Panc1 (cell line): ENCODE results near the gene WDR1.

Source experiments
- REST ChIP-seq, 2 experiments: IDR thresholded peaks; 2 replicates each; pipeline ENCODE4 v1.6.1; 2011 to 2012; ENCODE audit warnings: low read depth in 2 of 2, control low read depth in 1 of 2, low read length in 1 of 2, mild to moderate bottlenecking in 1 of 2, moderate library complexity in 1 of 2; ENCODE audit not compliant: insufficient read depth in 1 of 2
- SIN3A ChIP-seq: IDR thresholded peaks from 2 replicates; pipeline ENCODE4 v1.6.1; 2012; ENCODE audit warnings: low read depth, mild to moderate bottlenecking, low read length, moderate library complexity, borderline replicate concordance; ENCODE audit not compliant: insufficient read depth

- TF ChIP-seq SIN3A: no peak
- TF ChIP-seq REST (IDR thresholded peaks at IDR 0.05; ENCODE audit: insufficient read depth in 1 of 2, low read depth in 2 of 2, low read length in 1 of 2): no peak
These were observed 40.6 kb downstream of the WDR1 start for GRCh38 chr4:10075953-10076391.
